ENCODE measurements around the gene NPTX1.

NPTX1 gene

GRCh38 chr17:80443916-80444643 is 32.3 kb downstream of the NPTX1 start:
- DNase-seq (ENCODE audit: low read depth) = no peak

- DNase-seq (ENCODE audit: low read depth) = no peak
Observed at GRCh38 chr17:80443498-80443897, 32.9 kb downstream of the NPTX1 start.

- no peak for DNase-seq (ENCODE audit: low read depth)
Observed at GRCh38 chr17:80442764-80443163, 33.6 kb downstream of the NPTX1 start.

- DNase-seq (ENCODE audit: low read depth) = no peak
Observed at GRCh38 chr17:80442323-80442659, 34.1 kb downstream of the NPTX1 start.

- DNase-seq (ENCODE audit: low read depth) = no peak
Observed at GRCh38 chr17:80441598-80442322, 34.6 kb downstream of the NPTX1 start.

- no peak for DNase-seq (ENCODE audit: low read depth)
Observed at GRCh38 chr17:80441133-80441578, 35.3 kb downstream of the NPTX1 start.

- DNase-seq (ENCODE audit: low read depth) = no peak
Observed at GRCh38 chr17:80439499-80439898, 36.9 kb downstream of the NPTX1 start.

GRCh38 chr17:80438806-80439205 is 37.6 kb downstream of the NPTX1 start:
- no peak for DNase-seq (ENCODE audit: low read depth)

- no peak for DNase-seq (ENCODE audit: low read depth)
Observed at GRCh38 chr17:80437532-80437931, 38.9 kb downstream of the NPTX1 start.

- no peak for DNase-seq (ENCODE audit: low read depth)
Observed at GRCh38 chr17:80433916-80434666, 42.3 kb downstream of the NPTX1 start.

- DNase-seq (ENCODE audit: low read depth) = no peak
Observed at GRCh38 chr17:80432961-80433550, 43.4 kb downstream of the NPTX1 start.

- DNase-seq (ENCODE audit: low read depth) = no peak
Observed at GRCh38 chr17:80432350-80432955, 44.0 kb downstream of the NPTX1 start.

- DNase-seq (ENCODE audit: low read depth) = no peak
Observed at GRCh38 chr17:80431246-80432195, 44.9 kb downstream of the NPTX1 start.

GRCh38 chr17:80430446-80431245 is 45.8 kb downstream of the NPTX1 start:
- no peak for DNase-seq (ENCODE audit: low read depth)

- no peak for DNase-seq (ENCODE audit: low read depth)
Observed at GRCh38 chr17:80429356-80430275, 46.8 kb downstream of the NPTX1 start.

GRCh38 chr17:80428796-80429195 is 47.6 kb downstream of the NPTX1 start:
- no peak for DNase-seq (ENCODE audit: low read depth)

GRCh38 chr17:80428363-80428762 is 48.0 kb downstream of the NPTX1 start:
- DNase-seq (ENCODE audit: low read depth) = no peak

GRCh38 chr17:80427366-80428282 is 48.8 kb downstream of the NPTX1 start:
- DNase-seq (ENCODE audit: low read depth) = no peak

All from stimulated activated CD8-positive, alpha-beta memory T cell treated with anti-CD3 and anti-CD28 coated beads, Interleukin-15, amount 100 ng/mL, for 24 hours (primary cell).